Mesodermal cell (in vitro differentiated cells): Measurements from ENCODE around the gene RANBP10.
A peak's percentile ranks its signal among the peaks of the same experiment; 100 is the strongest.

Experiments used
- H3K27ac ChIP-seq: 2 replicates; pipeline ENCODE4 v1.7.0; 2013; ENCODE audit warnings: mild to moderate bottlenecking, low read depth, low read length, moderate library complexity; ENCODE audit not compliant: severe bottlenecking
- H3K36me3 ChIP-seq: 2 replicates; pipeline ENCODE4 v1.7.1; 2013; ENCODE audit warnings: mild to moderate bottlenecking, low read length, moderate library complexity; ENCODE audit not compliant: control insufficient read depth, insufficient read depth
- H3K4me1 ChIP-seq: one replicate; pipeline ENCODE4 v1.7.1; 2013; ENCODE audit warnings: mild to moderate bottlenecking, low read length; ENCODE audit not compliant: insufficient read depth, control insufficient read depth, poor library complexity, severe bottlenecking
- H3K4me3 ChIP-seq: 2 replicates; pipeline ENCODE4 v1.7.0; 2013; ENCODE audit warnings: low read length, control low read depth, mild to moderate bottlenecking; ENCODE audit not compliant: insufficient read depth, poor library complexity, severe bottlenecking; ENCODE audit errors: extremely low read depth
- H3K9me3 ChIP-seq: 2 replicates; pipeline ENCODE4 v1.7.1; 2013; ENCODE audit warnings: mild to moderate bottlenecking, low read length, moderate library complexity; ENCODE audit not compliant: control insufficient read depth
- WGBS, 2 experiments: methylation state at CpG; one replicate each; pipeline ENCODE4 v1.1.5; 2013; ENCODE audit warnings: missing lambda C conversion rate in 2 of 2; ENCODE audit not compliant: insufficient coverage in 2 of 2; 5-methylcytosine and 5-hydroxymethylcytosine counted together

RANBP10 gene

GRCh38 chr16:67825119-67825518, 18.8 kb upstream of the RANBP10 start:
- H3K27ac ChIP-seq, result no peak overlapping the region
- H3K9me3 ChIP-seq, result no peaks in the 10 kb centered on the region
- peaks cover 28% of the 10 kb centered on the region for H3K36me3 ChIP-seq
- WGBS, 2 experiments, result 82 to 84% methylated on average over 5 to 8 of the region's 8 CpGs
- H3K4me3 ChIP-seq, result no peak overlapping the region
- no peaks in the 10 kb centered on the region for H3K4me1 ChIP-seq

GRCh38 chr16:67822511-67822910, 16.2 kb upstream of the RANBP10 start:
- no peak overlapping the region for H3K27ac ChIP-seq
- no peaks in the 10 kb centered on the region for H3K9me3 ChIP-seq
- peaks cover 12% of the 10 kb centered on the region for H3K36me3 ChIP-seq
- H3K4me1 ChIP-seq, result no peaks in the 10 kb centered on the region
- WGBS, 2 experiments, result 93 to 100% methylated on average over 2 of the region's 2 CpGs
- no peak overlapping the region for H3K4me3 ChIP-seq

- 84 to 94% methylated on average over 9 to 10 of the region's 11 CpGs for WGBS, 2 experiments
Measured at GRCh38 chr16:67820608-67821259, 14.4 kb upstream of the RANBP10 start.

GRCh38 chr16:67814567-67814966, 8.2 kb upstream of the RANBP10 start:
- 78 to 88% methylated on average over 5 to 6 of the region's 8 CpGs for WGBS, 2 experiments
- Histone ChIP-seq H3K4me3 (no peak overlapping the region), H3K9me3 (no peaks in the 10 kb centered on the region), H3K36me3 (no peaks in the 10 kb centered on the region), H3K4me1 (no peaks in the 10 kb centered on the region), H3K27ac (no peak overlapping the region)

More at GRCh38 chr16:67820608-67821259, 14.4 kb upstream of the RANBP10 start:
- no peaks in the 10 kb centered on the region for H3K4me1 ChIP-seq
- no peaks in the 10 kb centered on the region for H3K36me3 ChIP-seq
- no peak overlapping the region for H3K27ac ChIP-seq
- H3K9me3 ChIP-seq, result no peaks in the 10 kb centered on the region
- H3K4me3 ChIP-seq, result no peak overlapping the region

GRCh38 chr16:67811899-67812298, 5.5 kb upstream of the RANBP10 start:
- 92% methylated on average over 1 of the region's 1 CpG; no CpG with 5 or more reads in 1 of the 2 experiments for WGBS, 2 experiments
- Histone ChIP-seq H3K4me1 (no peaks in the 10 kb centered on the region), H3K27ac (no peak overlapping the region), H3K36me3 (no peaks in the 10 kb centered on the region), H3K9me3 (no peaks in the 10 kb centered on the region), H3K4me3 (no peak overlapping the region)

GRCh38 chr16:67807148-67807682, 855 bp upstream of the RANBP10 start:
- Histone ChIP-seq H3K9me3 (no peaks in the 10 kb centered on the region), H3K36me3 (peaks cover 24% of the 10 kb centered on the region), H3K4me3 (peak overlapping the region; percentile 96), H3K4me1 (no peaks in the 10 kb centered on the region), H3K27ac (peak overlapping the region; percentile 73)
- 42 to 68% methylated on average over 13 to 20 of the region's 24 CpGs for WGBS, 2 experiments

- no peaks in the 10 kb centered on the region for H3K9me3 ChIP-seq
- 1 to 3% methylated on average over 18 to 26 of the region's 26 CpGs for WGBS, 2 experiments
- no peaks in the 10 kb centered on the region for H3K4me1 ChIP-seq
- H3K27ac ChIP-seq, result peak overlapping the region; percentile 62
- peak overlapping the region; percentile 96 for H3K4me3 ChIP-seq
- H3K36me3 ChIP-seq, result peaks cover 36% of the 10 kb centered on the region
Measured at GRCh38 chr16:67805718-67806427, 487 bp downstream of the RANBP10 start.

GRCh38 chr16:67804853-67805542, 1.4 kb downstream of the RANBP10 start:
- Histone ChIP-seq H3K4me3 (peak overlapping the region; percentile 96), H3K36me3 (peaks cover 45% of the 10 kb centered on the region), H3K4me1 (no peaks in the 10 kb centered on the region), H3K27ac (no peak overlapping the region), H3K9me3 (no peaks in the 10 kb centered on the region)
- 100% methylated on average over 3 to 4 of the region's 4 CpGs for WGBS, 2 experiments

- no peaks in the 10 kb centered on the region for H3K4me1 ChIP-seq
- H3K36me3 ChIP-seq, result peaks cover 50% of the 10 kb centered on the region
- 100% methylated on average over 3 of the region's 3 CpGs; no CpG with 5 or more reads in 1 of the 2 experiments for WGBS, 2 experiments
Measured at GRCh38 chr16:67803894-67804293, 2.5 kb downstream of the RANBP10 start.

GRCh38 chr16:67801883-67802282, 4.5 kb downstream of the RANBP10 start:
- Histone ChIP-seq H3K36me3 (peaks cover 50% of the 10 kb centered on the region), H3K27ac (no peak overlapping the region), H3K4me1 (no peaks in the 10 kb centered on the region), H3K9me3 (no peaks in the 10 kb centered on the region), H3K4me3 (no peak overlapping the region)
- 100% methylated on average over 1 of the region's 2 CpGs; no CpG with 5 or more reads in 1 of the 2 experiments for WGBS, 2 experiments

More at GRCh38 chr16:67803894-67804293, 2.5 kb downstream of the RANBP10 start:
- no peaks in the 10 kb centered on the region for H3K9me3 ChIP-seq
- H3K4me3 ChIP-seq, result no peak overlapping the region
- H3K27ac ChIP-seq, result no peak overlapping the region
